MM.1S (cell line): ENCODE data around the gene SORCS2.

Experiments used
- EZH2 ChIP-seq: fragments of 300-600 bp; sonication (generic); optimal IDR thresholded peaks from 2 replicates; pipeline ENCODE3; 2017; ENCODE audit warnings: low read depth, mild to moderate bottlenecking, antibody characterized with exemption, low read length, mixed read lengths
- TF ChIP-seq, protein P1 (sequence below): fragments of 300-600 bp; sonication (generic); IDR thresholded peaks from 2 replicates; pipeline ENCODE4 v1.5.1; 2016; ENCODE audit warnings: antibody characterized with exemption, low read length, mixed read lengths

- TF ChIP-seq, protein P1, sequence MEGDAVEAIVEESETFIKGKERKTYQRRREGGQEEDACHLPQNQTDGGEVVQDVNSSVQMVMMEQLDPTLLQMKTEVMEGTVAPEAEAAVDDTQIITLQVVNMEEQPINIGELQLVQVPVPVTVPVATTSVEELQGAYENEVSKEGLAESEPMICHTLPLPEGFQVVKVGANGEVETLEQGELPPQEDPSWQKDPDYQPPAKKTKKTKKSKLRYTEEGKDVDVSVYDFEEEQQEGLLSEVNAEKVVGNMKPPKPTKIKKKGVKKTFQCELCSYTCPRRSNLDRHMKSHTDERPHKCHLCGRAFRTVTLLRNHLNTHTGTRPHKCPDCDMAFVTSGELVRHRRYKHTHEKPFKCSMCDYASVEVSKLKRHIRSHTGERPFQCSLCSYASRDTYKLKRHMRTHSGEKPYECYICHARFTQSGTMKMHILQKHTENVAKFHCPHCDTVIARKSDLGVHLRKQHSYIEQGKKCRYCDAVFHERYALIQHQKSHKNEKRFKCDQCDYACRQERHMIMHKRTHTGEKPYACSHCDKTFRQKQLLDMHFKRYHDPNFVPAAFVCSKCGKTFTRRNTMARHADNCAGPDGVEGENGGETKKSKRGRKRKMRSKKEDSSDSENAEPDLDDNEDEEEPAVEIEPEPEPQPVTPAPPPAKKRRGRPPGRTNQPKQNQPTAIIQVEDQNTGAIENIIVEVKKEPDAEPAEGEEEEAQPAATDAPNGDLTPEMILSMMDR = no peak
- no peak for TF ChIP-seq EZH2
Measured at GRCh38 chr4:7736436-7737267, 544.3 kb downstream of the SORCS2 start.
